ENCODE measurements around the gene SERINC2. TPM values are rescaled to one million over a fixed set of nuclear protein-coding genes. Genes with fewer than 3 reads are reported as not detected.

Gene SERINC2
- 10 to 100 TPM in 3 of 5 donors, 1 to 10 TPM in 2; 8.0 to 16.9 (median 14.4) TPM for polyA plus RNA-seq (ENCODE audit: insufficient read depth in 1 of 5, insufficient read length in 5 of 5, low replicate concordance in 1 of 5)
- long read RNA-seq, donor 1, partial matches to known transcripts: 0 of 4 reads
- long read RNA-seq, donor 1, other reads (novel, unspliced or antisense): 0 of 4 reads
- long read RNA-seq, donor 2, partial matches to known transcripts: 0 of 4 reads
- long read RNA-seq, donor 2, other reads (novel, unspliced or antisense): 0 of 4 reads
- long read RNA-seq, donor 3, partial matches to known transcripts: 0 of 2 reads
- long read RNA-seq, donor 3, other reads (novel, unspliced or antisense): 0 of 2 reads
- long read RNA-seq, donor 4: 0 reads
- long read RNA-seq, donor 5, partial matches to known transcripts: 0 of 3 reads
- long read RNA-seq, donor 5, other reads (novel, unspliced or antisense): 0 of 3 reads
- long read RNA-seq, donor 6, transcript SERINC2-201 (10 exons, 1,997 nt): major isoform, 9 of 10 reads
- long read RNA-seq, donor 6, partial matches to known transcripts: 0 of 10 reads
- long read RNA-seq, donor 6, other reads (novel, unspliced or antisense): 0 of 10 reads
- long read RNA-seq, donor 7, partial matches to known transcripts: 0 of 3 reads
- long read RNA-seq, donor 7, other reads (novel, unspliced or antisense): 0 of 3 reads
- long read RNA-seq, donor 8, transcript SERINC2-201 (10 exons, 1,997 nt): major isoform, 6 of 6 reads
- long read RNA-seq, donor 8, partial matches to known transcripts: 0 of 6 reads
- long read RNA-seq, donor 8, other reads (novel, unspliced or antisense): 0 of 6 reads

DNA sequence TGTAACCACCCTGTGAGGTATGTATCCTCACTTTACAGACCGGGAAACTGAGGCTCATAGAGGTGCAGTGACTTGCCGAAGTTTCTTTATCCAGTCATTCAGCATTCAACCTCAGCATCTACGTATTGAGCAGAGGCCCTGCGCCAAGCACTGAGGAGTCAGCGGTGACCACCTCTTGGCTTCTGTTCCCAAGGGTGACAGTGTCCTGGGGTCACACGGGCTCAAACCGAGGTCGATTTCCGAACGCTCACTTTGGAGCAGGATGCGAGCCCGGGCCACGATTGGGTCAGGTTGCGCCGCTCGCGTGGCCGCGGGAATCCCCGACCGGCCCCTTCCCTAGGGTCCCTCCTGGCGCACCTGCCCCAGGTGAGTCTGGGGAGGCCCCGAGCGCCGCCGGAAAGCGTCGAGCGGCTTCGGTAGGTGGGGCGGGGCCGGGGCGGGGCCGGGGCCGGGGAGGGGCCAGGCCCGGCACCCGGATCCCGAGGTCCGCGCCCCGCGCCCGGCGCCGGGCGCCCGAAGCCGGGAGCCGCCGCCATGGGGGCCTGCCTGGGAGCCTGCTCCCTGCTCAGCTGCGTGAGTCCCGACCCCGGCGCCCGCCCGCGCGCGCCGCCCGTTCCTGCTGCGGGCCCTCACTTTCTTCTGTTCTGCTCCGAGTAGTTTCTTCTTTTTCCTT, at the start of gene SERINC2:
Gene SERINC2, plus strand, starts transcription at position 482 of the 673 bp plus-strand sequence. Its CDS starts 53 bp downstream, at position 535.
- DNase-seq: peak; percentile 9 to 21

DNA sequence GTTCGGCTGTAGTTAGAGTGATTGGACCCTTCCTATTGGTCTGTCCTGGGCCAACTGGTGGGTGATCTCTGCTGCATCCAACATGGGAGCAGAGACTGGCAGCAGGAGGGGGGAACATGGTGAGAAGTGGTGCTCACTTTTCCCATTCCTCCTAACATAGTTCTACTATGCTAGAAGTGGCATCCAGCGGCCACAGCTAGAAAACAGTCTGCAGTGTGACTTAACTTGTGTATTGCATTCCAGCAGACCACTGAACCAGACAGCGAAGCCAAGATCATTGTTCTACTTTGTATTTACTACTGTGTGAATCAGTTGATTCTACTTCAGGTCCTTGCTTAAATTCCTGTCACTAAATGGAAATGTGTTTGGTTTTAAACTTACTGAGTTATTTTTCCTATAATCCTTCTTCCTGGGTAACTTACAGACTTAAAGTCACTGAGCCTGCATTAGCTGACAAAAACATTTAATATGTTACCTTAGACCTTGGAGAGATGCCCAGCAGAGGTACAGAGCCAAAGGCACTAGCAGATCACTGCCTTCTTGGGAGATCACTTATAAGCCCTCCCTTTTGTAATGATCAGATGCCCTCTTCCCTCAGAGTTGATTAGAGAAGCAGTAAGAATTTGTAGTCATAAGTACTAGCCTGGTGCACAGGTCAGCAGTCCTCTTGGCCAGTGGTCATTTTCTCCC, 48.3 kb upstream of the SERINC2 start:
- DNase-seq: no peak

DNA sequence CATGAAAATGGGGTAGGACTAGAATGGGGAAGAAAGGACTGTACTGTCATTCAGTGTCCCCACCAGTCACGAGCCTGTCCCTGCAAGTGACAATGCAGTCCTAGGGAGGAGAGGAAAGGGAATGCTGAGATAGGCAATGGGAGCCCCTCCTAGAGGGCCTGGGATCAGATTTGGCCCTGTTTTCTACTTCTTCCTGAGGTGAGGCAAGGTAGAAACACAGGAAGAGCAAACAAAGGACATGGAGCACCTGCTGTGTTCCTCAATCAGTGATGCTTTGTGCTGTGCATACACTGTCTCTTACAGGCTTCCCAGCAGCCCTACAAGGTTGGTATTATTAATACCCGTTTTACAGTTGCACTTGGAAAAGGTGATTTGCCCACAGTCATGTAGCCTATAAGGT, 46.2 kb upstream of the SERINC2 start:
- DNase-seq: no peak

DNA sequence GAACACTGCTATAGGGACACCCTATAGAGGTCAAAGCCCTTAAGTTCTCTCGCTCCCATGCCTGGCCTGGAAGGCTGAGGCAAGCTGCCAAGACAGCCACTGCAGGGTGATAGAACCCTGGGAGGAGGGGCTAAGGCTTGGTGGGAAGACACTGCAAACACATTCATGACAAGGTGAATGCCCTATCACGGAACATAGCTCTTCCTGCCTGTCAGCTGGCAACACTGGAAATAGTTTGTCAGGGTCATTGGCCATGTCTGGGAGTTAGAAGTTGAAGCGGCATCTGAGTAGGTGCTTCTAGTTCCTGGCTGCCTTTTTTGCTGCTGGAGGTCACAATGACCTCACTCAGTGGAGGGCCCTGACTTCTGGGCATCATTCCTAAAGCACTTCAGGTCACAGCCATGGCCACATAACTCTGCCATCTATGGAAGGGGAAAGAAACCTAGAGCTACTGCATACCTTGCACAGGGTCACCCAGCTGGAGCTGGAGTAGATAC, 44.4 kb upstream of the SERINC2 start:
- DNase-seq: no peak

DNA sequence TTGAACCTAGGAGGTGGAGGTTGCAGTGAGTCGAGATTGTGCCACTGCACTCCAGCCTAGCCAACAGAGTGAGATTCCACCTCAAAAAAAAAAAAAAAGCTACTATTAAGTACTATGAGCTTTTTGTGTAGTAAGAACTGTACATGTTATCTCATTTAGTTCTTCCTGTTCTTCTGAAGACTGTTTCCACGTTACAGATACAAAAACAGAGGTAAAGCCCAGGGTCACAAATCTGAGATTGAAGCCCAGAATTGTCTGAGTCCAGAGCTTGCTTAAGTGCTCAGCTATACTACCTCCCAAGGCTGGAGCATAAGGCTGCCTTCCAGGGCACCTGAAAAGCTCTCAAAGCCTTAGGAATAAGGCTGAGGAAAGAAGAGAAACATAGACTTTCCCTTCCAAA, 43.0 kb upstream of the SERINC2 start:
- DNase-seq: no peak

DNA sequence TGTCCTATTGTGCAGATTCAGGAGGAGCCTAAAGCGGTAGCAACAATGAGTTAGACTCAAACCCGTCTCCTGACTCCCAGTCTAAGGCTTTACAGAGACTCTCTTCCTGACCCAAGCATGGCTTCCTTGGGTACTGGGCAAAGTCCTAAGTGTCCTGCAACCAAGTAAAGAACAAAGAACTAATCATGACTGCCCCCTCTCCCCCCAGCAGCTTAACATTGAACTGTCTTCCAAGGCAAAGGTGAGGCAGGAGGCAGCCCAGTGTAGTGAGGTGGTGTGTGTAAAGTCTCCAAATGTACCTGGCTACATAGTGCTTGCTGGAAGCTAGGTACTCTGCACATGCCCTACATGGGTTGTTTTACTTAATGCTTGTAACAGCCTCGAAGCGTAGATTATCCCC, 42.4 kb upstream of the SERINC2 start:
- no peak for DNase-seq

DNA sequence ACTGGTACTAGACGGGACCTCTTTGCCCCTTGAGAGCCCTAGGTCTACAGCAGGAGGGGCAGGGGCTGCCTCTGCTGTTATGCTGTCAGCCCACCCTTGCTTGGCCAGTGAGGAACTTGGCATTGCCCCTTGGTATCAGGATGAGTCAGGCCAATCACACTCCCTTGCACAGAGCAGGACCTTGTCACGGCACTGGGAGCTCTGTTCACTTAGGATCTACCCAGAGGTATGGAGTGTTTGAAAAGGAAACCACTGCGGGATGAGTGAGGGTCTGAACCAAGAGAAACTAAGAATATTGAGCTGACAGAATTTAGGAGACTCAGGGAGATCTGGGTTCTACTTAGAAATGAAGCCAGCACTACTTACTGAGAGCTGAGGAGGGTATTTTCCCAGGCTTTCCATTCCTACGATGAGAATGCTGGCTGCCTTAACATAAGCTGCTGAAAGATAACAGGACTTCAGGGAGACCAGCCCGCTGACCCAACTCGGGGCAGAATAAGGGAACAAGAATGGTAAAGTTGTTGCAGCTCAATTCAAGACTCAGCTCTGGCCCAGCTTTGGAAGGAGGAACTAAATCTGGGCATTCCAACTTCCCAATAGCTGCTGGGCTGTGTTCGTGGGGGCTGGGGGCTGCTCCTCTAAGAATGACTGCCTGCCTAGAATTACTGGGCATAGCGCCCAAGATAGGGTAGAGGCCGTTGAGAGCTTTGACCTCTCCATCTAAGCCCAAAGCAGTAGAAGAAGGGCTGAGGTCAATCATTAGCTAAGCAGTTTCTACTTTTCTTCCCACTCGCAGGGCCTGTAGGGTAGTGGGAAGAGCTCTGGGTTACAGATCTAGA, 41.7 kb upstream of the SERINC2 start:
- DNase-seq: peak in 1 of 2 donors; percentile 21

DNA sequence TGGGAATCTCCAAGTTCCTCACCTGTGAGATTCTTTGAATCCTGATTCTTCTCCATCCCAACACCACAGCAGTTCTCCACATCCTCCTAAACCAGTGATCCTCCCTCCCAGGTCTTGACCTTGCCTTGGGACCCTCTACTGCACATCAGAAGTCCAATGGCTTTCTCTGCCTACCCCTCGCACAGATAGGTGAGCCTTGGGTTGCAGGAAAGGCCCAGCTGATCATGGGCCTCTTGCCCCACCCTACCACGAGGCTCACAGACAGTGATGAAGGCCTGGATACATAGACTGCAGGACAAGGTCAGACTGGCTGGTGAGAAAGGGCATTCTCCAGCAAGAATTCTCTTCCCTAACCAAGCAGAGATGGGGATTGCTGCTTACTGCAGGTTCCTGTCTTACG, 41.0 kb upstream of the SERINC2 start:
- DNase-seq: no peak

DNA sequence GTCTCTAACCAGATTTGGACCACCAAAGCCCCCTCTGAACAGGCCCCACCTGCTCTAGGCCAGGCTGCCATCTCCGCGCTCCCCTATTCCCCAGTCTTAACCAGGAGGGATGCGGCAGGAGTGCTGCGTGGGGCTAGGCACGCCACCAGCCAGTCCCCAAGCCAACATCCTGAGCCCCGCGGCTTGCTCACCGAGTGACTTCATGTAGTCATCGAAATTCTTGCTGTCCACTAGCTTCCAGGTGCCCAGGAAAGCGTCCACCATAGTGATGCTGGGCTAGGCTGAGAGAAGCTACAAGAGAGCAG, 40.3 kb upstream of the SERINC2 start:
- DNase-seq: no peak

DNA sequence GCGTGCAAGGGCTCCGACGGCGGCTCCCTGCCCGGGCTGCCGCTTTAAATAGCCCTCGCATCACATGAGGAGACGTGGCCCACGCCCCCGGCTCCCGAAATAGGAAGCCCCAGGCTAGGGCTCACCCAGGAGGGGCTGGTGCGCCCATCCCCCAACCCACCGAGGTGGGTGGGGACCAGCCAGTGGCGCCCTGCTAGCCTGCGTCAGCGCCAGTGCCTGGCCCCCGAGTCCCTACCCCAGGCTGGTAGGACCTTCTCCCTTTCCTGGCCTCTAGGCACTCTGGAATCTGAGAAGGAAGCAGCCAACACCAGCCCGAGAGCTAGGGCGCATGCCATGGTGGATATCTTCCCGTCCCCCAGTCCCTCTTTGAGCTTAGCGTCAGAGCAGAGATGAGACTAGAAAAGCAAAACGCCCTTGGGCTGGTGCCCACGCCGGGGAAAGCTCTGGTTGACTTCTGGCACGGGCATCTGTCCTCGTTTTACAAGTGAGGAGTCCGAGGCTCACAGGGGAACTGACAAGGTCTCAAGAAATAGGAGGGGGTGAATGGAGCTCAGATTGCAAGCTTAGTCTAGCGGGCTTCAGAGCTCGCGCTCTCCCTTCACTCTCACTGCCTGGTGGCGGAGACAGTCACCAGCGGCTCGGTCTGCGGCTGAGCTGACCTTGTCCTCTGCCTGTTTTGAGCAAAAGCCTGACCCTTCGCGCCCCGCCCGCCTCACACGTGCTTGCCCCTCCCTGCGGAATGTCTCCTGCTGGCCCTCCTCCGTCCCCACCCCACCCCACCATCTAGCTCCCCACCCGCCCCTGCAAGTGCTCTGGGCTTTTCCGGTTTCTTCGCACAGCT, 39.7 kb upstream of the SERINC2 start, which contains the start of gene FABP3:
Gene FABP3, minus strand, starts transcription at position 21 of the 841 bp plus-strand sequence. CDS start 62 bp downstream, outside the sequence.
- DNase-seq: peak; percentile 52 to 57

DNA sequence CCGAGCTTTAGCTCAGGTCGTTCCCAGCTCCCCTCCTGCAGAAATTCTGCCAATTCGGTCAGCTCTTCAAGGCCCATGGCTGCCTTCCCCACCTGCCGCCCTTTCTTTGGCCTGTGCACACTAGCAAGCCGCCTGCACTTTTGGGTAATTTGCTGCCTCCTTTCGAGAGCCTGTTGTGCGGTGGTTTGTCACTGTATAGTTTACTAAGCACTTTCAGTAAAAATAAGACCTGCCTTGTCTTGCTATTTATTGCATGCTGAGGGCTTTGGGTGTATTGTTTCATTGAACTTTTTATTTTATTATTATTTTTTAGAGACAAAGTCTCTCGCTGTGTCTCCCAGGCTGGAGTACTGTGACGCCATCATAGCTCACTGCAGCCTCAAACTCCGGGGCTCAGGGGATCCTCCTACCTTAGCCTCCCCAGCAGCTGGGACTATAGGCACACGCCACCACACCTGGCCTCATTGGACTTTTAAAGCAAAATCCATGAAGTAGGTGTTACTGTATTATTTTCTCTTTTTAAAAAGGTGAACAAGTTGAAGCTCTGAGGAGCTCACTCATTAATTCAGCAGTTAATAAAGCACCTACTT, 39.0 kb upstream of the SERINC2 start:
- DNase-seq: no peak

DNA sequence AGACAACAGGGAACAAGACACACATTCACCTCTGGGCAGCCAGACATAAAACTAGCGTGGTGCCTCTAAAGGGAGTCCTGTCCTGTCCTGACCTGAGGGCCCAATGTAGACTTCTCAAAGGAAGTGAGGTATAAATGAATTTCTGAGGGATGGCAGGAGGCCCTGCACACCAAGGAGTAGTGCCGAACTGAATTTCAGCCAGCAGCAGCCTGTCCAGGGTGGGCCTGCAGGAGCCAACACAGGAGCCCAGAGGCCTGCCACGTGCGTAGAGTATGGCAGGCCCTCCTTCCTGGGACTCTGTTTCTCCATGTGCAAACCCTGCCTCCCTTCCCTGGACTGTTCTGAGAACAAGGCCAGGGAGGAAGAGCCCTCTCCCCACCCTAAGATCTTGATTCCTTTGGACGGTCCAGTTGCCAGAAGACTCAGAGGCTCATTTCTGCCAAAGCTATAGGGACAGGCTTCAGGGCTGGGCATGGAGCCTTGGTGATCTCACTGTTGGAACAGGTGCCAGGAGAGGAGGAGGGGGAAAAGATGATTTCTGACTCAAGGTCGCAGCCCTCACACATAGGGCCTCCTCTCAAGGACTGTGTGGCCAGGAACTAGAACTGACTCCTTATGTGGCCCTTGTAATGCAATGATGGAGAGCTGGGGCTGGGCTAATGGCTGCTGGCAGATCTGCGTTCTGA, 38.4 kb upstream of the SERINC2 start:
- DNase-seq: peak; percentile 27 to 29

DNA sequence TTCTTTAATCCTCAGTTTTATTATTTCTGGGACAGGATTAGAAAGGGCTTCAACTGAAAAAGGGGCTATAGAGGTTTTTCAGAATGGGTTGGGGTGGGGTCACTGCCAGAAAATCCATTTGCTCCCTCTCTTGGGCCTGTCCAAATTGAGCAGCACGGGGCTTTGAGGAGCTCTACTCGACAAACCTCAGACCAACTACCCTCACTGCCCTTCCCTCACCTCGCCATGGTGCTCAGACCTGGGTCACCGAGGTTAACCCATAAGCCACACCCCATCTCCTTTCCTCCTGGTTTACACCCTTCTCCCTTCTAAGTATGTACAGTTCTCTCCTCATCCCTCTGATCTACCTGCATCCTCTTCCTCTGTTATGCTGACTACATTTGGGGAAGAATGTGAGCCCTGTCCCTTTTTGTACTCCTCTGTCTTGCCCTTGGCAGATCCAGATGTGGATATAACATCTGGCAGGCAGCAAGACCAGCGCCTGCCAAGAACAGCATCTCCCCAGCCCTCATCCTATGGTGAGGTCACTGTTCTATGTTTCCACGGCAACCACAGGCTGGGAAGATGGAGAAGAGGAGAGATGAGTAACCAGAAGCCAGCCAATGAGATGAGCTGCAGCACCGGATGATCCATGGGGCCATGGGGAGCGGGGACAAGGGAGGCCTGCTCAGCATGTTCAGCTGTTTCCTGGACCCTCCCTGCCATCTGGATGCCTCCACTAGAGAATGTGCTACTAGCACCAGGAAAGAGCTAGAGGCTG, 36.5 kb upstream of the SERINC2 start:
- no peak for DNase-seq

DNA sequence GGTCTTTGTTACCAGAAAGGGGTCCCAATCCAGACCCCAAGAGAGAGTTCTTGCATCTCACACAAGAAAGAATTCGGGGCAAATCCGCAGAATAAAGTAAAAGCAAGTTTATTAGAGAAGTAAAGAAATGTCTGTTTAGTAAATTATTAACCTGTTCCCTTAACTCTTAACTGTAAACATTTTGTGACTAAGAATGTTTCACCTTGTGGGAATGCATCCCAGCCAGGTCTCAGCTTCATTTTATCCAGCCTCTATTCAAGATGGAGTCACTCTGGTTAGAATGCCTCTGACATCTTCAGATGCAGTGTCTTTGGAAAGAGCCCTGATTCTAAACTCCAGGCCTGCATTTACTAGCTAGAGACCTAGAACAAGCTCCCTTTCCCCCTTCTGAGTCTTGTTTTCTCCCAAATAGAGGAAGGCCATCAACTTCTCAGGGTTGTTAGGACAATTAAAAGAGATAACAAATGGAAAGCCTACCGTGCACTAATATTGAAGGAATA, 35.6 kb upstream of the SERINC2 start:
- no peak for DNase-seq

DNA sequence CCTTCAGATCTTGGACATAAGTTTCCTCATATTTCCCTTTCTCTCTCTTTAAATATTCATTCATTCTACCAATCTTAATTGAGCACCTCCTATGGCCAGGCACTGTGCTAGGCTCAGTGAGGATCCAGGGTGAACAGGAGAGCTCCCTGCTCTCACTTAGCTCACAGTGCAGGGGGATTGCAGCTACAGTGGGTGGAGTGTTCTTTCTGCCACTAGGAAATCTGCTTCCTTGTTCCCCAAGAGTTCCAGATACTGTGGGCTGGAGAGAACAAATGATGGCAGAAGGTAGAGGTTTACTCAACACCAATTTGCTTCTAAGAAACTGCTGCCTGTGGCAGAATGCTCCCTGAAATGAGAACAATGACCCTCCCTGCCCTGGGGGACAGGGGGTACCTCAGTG, 35.0 kb upstream of the SERINC2 start:
- DNase-seq: no peak

DNA sequence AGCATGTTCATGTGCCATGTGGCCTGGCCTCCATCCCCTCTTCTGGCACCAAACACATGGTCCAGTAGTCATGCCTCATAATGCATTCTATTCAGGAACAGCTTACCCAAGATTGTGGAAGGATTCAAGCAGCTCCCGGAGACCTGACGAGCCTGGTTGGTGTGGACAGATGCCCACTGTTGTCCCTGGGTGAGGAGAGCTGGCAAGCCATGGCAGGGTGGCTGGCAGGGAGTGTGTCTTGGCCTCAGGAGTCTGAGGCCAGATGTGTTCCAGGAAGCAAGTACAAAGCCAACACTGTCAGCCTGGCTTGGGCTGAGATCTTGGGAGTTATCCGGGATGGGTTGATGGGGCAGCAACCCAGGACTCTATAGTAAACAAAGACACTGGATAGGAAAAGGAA, 32.8 kb upstream of the SERINC2 start:
- no peak for DNase-seq

DNA sequence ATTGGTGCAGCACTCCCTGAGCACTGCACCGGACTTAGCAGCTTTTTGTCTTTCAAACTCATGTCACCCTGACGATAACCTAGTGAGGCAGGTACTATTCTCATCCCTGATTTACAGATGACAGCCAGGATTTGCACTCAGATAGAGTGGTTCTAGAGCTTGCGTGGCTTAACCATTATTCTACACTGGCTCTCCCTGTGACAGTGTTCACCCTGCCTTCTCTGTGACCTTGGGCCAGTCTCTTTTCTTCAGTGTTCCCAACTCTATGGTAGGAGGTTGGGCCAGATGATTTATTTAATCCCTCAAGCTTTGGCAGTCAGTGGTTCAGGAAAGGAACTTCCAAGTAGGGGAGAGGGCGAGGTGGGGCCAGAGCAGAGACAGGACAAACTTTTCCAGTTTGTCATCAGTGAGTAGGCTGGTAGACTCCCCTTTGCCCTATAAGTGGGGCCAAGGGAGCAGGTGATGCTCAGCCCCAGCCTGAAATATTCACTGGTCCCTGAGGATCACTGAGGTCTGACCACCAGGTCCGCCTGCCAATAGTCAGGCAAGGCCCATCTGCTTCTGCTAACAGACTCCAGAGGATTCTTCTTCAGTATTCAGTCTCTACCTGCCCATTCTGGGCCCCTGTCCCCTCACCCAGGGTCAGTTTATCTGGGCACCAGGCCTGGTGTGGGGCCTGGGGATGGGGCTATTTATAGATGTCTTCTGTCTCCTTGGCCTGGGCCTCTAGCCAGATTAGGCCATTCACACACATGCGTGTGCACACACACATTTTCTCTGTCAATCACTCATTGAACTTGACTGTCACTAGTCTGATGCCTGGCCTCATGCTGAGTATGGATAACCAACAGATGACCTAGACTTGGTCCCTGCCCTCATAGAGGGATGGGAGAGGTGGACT, 31.4 kb upstream of the SERINC2 start:
- no peak for DNase-seq

All from right lung (tissue), 10 donors.